SKM-1 (cell line): Measurements from ENCODE around the gene TEKT5.
"Not testable (repeated sequence)": the region's sequence is repeated elsewhere in the genome, so short reads cannot be mapped to it uniquely, and the experiment has no call there.

Source experiments
- DNase-seq: peaks from one replicate; lab custom pipeline; 2025; ENCODE audit not compliant: unreplicated experiment; lab: John Stamatoyannopoulos, UW

Gene TEKT5

GRCh38 chr16:10637337-10638037 lies 57.2 kb downstream of the TEKT5 start:
- no peak for DNase-seq

- DNase-seq = no peak
Measured at GRCh38 chr16:10635365-10636021, 59.2 kb downstream of the TEKT5 start.

GRCh38 chr16:10633429-10633828 lies 61.3 kb downstream of the TEKT5 start:
- DNase-seq = not testable (repeated sequence)

GRCh38 chr16:10631886-10632285 lies 62.8 kb downstream of the TEKT5 start:
- DNase-seq = no peak

GRCh38 chr16:10629592-10629963 lies 65.2 kb downstream of the TEKT5 start:
- no peak for DNase-seq

GRCh38 chr16:10625595-10626357 lies 69.0 kb downstream of the TEKT5 start:
- DNase-seq = no peak

GRCh38 chr16:10624527-10624926 lies 70.2 kb downstream of the TEKT5 start:
- DNase-seq = no peak

- no peak for DNase-seq
Measured at GRCh38 chr16:10623059-10623458, 71.7 kb downstream of the TEKT5 start.

GRCh38 chr16:10622036-10622921 lies 72.5 kb downstream of the TEKT5 start:
- no peak for DNase-seq

GRCh38 chr16:10621216-10621949 lies 73.3 kb downstream of the TEKT5 start:
- DNase-seq = not testable (repeated sequence)

GRCh38 chr16:10620120-10620519 lies 74.6 kb downstream of the TEKT5 start:
- no peak for DNase-seq

- DNase-seq = no peak
Measured at GRCh38 chr16:10619271-10619849, 75.4 kb downstream of the TEKT5 start.

- DNase-seq = no peak
Measured at GRCh38 chr16:10618710-10619209, 76.0 kb downstream of the TEKT5 start.

GRCh38 chr16:10617662-10618420 lies 76.9 kb downstream of the TEKT5 start:
- DNase-seq = no peak

GRCh38 chr16:10616756-10617640 lies 77.7 kb downstream of the TEKT5 start:
- DNase-seq = no peak

GRCh38 chr16:10616419-10616755 lies 78.3 kb downstream of the TEKT5 start:
- no peak for DNase-seq

GRCh38 chr16:10614685-10615084 lies 80.0 kb downstream of the TEKT5 start:
- no peak for DNase-seq

- DNase-seq = no peak
Measured at GRCh38 chr16:10613785-10614485, 80.8 kb downstream of the TEKT5 start.
